Nephron progenitor cell (in vitro differentiated cells): ENCODE data around the gene CSNK1G3.

Experiments used
- DNase-seq: peaks from one replicate; pipeline ENCODE4 v3.0.0; 2021
- H3K27ac Mint-ChIP-seq: 2 replicates; pipeline ENCODE4 v1.8.0; 2021; ENCODE audit warnings: mild to moderate bottlenecking, moderate library complexity, mixed read lengths
- H3K27me3 Mint-ChIP-seq: 2 replicates; pipeline ENCODE4 v1.8.0; 2021; ENCODE audit warnings: mild to moderate bottlenecking, low read depth, mixed read lengths; ENCODE audit not compliant: poor library complexity
- H3K36me3 Mint-ChIP-seq: 2 replicates; pipeline ENCODE4 v1.8.0; 2021; ENCODE audit warnings: low read depth, mixed read lengths
- H3K4me1 Mint-ChIP-seq: 2 replicates; pipeline ENCODE4 v1.8.0; 2021; ENCODE audit warnings: mixed read lengths
- H3K4me3 Mint-ChIP-seq: 2 replicates; pipeline ENCODE4 v1.8.0; 2021; ENCODE audit warnings: mild to moderate bottlenecking, moderate library complexity, mixed read lengths
- H3K9me3 Mint-ChIP-seq: 2 replicates; pipeline ENCODE4 v1.8.0; 2021; ENCODE audit warnings: mild to moderate bottlenecking, moderate library complexity, mixed read lengths
- TF ChIP-seq, protein P1 (sequence below): fragments of 200-600 bp; sonication (generic); IDR thresholded peaks from 2 replicates; pipeline ENCODE4 v1.5.0; 2021; ENCODE audit warnings: antibody characterized with exemption

CSNK1G3 gene

GRCh38 chr5:123518111-123518510, 6.1 kb downstream of the CSNK1G3 start:
- TF ChIP-seq, protein P1, sequence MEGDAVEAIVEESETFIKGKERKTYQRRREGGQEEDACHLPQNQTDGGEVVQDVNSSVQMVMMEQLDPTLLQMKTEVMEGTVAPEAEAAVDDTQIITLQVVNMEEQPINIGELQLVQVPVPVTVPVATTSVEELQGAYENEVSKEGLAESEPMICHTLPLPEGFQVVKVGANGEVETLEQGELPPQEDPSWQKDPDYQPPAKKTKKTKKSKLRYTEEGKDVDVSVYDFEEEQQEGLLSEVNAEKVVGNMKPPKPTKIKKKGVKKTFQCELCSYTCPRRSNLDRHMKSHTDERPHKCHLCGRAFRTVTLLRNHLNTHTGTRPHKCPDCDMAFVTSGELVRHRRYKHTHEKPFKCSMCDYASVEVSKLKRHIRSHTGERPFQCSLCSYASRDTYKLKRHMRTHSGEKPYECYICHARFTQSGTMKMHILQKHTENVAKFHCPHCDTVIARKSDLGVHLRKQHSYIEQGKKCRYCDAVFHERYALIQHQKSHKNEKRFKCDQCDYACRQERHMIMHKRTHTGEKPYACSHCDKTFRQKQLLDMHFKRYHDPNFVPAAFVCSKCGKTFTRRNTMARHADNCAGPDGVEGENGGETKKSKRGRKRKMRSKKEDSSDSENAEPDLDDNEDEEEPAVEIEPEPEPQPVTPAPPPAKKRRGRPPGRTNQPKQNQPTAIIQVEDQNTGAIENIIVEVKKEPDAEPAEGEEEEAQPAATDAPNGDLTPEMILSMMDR: no peak
- Mint-ChIP-seq H3K4me3 (no peak overlapping the region), H3K4me1 (peaks cover 54% of the 10 kb centered on the region), H3K27ac (no peak overlapping the region), H3K9me3 (no peaks in the 10 kb centered on the region), H3K27me3 (no peaks in the 10 kb centered on the region), H3K36me3 (no peaks in the 10 kb centered on the region)
- DNase-seq: no peak

GRCh38 chr5:123520677-123521247, 8.8 kb downstream of the CSNK1G3 start:
- H3K4me1 Mint-ChIP-seq: peaks cover 27% of the 10 kb centered on the region
- peaks cover 5% of the 10 kb centered on the region for H3K9me3 Mint-ChIP-seq
- DNase-seq: no peak
- TF ChIP-seq, protein P1: no peak
- no peaks in the 10 kb centered on the region for H3K27me3 Mint-ChIP-seq
- no peak overlapping the region for H3K4me3 Mint-ChIP-seq
- H3K27ac Mint-ChIP-seq: no peak overlapping the region
- peaks cover 6% of the 10 kb centered on the region for H3K36me3 Mint-ChIP-seq

DNA sequence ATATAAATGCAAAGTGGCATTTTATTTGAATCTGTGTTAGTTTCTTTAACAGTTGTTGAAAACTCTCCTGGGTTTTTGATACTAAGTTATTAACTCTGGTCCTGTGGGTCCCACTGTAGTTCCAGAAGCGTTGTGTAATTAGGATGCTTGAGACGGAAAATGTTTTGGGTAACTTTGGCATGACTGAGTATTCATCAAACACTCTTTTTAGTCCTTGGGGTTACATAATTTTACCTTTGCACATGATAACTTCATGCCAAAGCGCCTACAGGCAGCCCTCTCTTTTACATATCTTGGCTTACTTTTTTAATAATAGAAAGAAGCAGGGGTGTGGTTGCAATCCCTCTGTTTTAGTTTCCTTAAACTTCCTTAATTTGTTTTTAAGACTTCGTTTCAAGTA, 12.2 kb downstream of the CSNK1G3 start:
- Mint-ChIP-seq H3K4me3 (no peak overlapping the region), H3K36me3 (peaks cover 11% of the 10 kb centered on the region), H3K27ac (no peak overlapping the region), H3K27me3 (no peaks in the 10 kb centered on the region), H3K4me1 (peaks cover 6% of the 10 kb centered on the region), H3K9me3 (peaks cover 5% of the 10 kb centered on the region)
- TF ChIP-seq, protein P1: no peak
- no peak for DNase-seq

DNA sequence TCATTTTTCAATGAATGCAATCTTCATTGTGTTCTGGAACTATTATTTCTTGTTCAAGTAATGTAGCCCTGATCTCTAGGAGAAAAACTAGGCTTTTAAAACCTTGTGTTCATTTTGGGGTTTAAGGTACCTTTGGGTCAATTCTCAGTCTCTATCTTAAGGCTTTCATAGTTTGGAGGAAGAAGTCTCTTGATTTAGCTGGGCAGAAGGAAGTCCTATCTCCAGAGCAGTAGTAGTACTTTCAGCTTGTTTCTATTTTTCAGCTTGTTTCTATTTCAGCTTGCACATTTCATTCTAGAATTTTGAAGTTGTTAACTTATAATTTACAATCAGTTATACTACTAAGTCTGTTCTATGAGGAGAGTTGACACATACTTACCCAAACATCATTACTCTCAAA, 15.2 kb downstream of the CSNK1G3 start:
- no peak for DNase-seq
- no peaks in the 10 kb centered on the region for H3K27me3 Mint-ChIP-seq
- peaks cover 5% of the 10 kb centered on the region for H3K9me3 Mint-ChIP-seq
- H3K27ac Mint-ChIP-seq: no peak overlapping the region
- no peaks in the 10 kb centered on the region for H3K4me1 Mint-ChIP-seq
- peaks cover 11% of the 10 kb centered on the region for H3K36me3 Mint-ChIP-seq
- H3K4me3 Mint-ChIP-seq: no peak overlapping the region
- TF ChIP-seq, protein P1: no peak

GRCh38 chr5:123528065-123528464, 16.1 kb downstream of the CSNK1G3 start:
- H3K27ac Mint-ChIP-seq: no peak overlapping the region
- no peak for DNase-seq
- no peak overlapping the region for H3K4me3 Mint-ChIP-seq
- TF ChIP-seq, protein P1: no peak
- no peaks in the 10 kb centered on the region for H3K27me3 Mint-ChIP-seq
- H3K4me1 Mint-ChIP-seq: no peaks in the 10 kb centered on the region
- peaks cover 11% of the 10 kb centered on the region for H3K36me3 Mint-ChIP-seq
- H3K9me3 Mint-ChIP-seq: peaks cover 5% of the 10 kb centered on the region

GRCh38 chr5:123528878-123529277, 16.9 kb downstream of the CSNK1G3 start:
- no peaks in the 10 kb centered on the region for H3K27me3 Mint-ChIP-seq
- peaks cover 5% of the 10 kb centered on the region for H3K9me3 Mint-ChIP-seq
- no peak overlapping the region for H3K4me3 Mint-ChIP-seq
- DNase-seq: no peak
- TF ChIP-seq, protein P1: no peak
- no peaks in the 10 kb centered on the region for H3K4me1 Mint-ChIP-seq
- H3K27ac Mint-ChIP-seq: no peak overlapping the region
- H3K36me3 Mint-ChIP-seq: peaks cover 11% of the 10 kb centered on the region
